HG02943 (cell line): Measurements from ENCODE around the gene CNN2.

Source experiments
- ATAC-seq: cut with Tn5 transposase; IDR thresholded peaks from one replicate; pipeline ENCODE4 v1.9.1; 2021; ENCODE audit warnings: mild to moderate bottlenecking, low read depth, moderate library complexity; ENCODE audit not compliant: unreplicated experiment

Gene CNN2

GRCh38 chr19:1046836-1047695, 20.7 kb downstream of the CNN2 start:
- ATAC-seq: no peak

DNA sequence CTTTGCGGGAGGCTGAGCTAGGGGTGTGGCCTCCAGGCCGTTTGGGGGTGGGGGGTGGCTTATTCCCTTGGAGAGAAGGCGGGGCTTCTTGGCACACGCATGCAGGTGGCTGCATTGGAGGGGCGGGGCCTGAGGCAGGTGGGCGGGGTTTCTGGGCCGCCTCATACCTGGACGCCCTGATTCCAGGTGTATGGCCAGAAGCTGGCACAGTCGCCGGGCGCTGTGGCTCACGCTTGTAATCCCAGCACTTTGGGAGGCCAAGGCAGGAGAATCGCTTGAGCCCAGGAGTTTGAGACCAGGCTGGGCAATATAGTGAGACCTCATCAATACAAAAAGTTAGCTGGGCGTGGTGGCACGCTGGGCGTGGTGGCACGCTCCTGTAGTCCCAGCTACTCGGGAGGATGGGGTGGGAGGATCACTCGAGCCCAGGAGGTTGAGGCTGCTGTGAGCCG, 21.3 kb downstream of the CNN2 start:
- ATAC-seq: no peak

DNA sequence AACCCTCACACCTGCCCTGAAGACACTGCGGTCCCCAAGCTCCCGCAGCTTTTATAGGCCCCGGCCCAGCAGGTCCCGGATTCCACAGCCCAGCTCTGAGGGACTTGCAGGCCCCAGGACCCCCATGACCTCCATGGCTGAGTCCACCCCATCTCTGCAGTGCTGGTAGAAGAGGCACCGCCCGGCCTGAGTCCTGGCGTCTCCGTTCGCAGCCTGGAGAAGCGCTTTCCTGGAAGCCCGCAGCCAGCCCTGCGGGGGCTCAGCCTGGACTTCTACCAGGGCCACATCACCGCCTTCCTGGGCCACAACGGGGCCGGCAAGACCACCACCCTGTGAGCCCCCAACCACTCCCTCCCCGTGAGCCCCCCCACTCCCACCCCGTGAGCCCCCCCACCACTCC, 22.7 kb downstream of the CNN2 start:
- no peak for ATAC-seq

GRCh38 chr19:1049800-1050199, 23.4 kb downstream of the CNN2 start:
- ATAC-seq: no peak

DNA sequence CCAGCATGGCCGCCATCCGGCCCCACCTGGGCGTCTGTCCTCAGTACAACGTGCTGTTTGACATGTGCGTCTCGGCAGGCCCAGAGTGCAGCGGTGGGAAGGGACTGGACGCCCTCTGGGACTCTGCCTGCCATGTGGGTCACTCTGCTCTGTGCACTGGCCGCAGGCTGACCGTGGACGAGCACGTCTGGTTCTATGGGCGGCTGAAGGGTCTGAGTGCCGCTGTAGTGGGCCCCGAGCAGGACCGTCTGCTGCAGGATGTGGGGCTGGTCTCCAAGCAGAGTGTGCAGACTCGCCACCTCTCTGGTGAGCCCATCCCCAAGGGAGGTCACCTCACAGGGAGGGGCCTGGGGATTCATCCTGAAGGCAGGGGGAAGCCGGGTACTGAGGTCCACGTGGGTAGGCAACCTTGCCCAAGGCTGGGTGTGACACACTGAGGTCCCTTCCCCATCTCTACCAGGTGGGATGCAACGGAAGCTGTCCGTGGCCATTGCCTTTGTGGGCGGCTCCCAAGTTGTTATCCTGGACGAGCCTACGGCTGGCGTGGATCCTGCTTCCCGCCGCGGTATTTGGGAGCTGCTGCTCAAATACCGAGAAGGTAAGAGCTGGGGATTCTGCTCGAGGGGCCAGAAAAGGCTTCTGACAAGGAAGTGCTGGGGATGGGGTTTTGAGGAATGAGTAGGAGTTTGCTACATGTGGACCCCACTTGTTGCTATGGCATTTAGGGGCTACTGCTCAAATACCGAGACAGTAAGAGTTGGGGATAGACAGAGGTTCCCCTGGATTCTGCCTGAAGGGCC, 24.8 kb downstream of the CNN2 start:
- ATAC-seq: no peak

DNA sequence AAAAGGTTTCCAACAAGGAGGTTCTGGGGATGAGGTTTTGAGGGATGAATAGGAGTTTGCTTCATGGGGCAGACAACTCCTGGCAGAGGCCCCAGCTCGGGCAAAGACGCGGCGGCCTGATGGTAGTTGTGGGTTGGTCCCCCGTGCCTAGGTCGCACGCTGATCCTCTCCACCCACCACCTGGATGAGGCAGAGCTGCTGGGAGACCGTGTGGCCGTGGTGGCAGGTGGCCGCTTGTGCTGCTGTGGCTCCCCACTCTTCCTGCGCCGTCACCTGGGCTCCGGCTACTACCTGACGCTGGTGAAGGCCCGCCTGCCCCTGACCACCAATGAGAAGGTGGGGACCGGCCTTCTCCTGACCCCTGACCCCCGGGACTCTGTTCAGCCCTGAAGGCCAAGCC, 25.4 kb downstream of the CNN2 start:
- ATAC-seq: no peak

- no peak for ATAC-seq
Observed at GRCh38 chr19:1052349-1052975, 26.1 kb downstream of the CNN2 start.

DNA sequence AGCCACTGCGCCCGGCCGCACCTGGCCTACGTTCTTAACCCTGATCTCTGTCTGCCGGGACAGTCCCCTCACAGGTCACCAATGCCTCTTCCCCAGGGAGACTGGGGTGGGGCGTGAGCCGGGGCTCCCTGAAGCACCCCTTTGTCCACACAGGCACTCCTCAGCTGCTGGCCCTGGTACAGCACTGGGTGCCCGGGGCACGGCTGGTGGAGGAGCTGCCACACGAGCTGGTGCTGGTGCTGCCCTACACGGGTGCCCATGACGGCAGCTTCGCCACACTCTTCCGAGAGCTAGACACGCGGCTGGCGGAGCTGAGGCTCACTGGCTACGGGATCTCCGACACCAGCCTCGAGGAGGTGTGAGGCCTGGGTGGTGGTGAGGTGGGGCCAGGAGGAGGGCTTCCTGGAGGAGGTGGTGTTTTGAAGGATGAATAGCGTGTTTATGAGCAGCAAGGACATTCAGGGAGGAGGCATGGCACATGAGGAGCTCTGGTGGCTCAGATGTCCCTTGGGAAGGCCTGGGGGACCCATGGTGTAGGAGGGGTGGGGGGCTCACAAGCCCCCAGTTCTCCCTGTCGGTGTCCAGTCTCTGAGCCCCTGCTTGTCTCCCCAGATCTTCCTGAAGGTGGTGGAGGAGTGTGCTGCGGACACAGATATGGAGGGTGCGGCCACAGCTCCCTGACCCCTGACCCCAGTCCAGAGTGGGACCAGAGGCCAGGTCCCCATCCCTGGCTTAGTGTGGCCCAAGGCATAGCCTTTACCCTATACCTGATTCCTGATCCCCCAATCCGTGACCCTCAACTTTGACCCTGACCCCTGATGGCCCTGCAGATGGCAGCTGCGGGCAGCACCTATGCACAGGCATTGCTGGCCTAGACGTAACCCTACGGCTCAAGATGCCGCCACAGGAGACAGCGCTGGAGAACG, 27.0 kb downstream of the CNN2 start:
- ATAC-seq: no peak

GRCh38 chr19:1054102-1055027, 28.0 kb downstream of the CNN2 start:
- no peak for ATAC-seq

GRCh38 chr19:1055028-1055425, 28.6 kb downstream of the CNN2 start:
- no peak for ATAC-seq

DNA sequence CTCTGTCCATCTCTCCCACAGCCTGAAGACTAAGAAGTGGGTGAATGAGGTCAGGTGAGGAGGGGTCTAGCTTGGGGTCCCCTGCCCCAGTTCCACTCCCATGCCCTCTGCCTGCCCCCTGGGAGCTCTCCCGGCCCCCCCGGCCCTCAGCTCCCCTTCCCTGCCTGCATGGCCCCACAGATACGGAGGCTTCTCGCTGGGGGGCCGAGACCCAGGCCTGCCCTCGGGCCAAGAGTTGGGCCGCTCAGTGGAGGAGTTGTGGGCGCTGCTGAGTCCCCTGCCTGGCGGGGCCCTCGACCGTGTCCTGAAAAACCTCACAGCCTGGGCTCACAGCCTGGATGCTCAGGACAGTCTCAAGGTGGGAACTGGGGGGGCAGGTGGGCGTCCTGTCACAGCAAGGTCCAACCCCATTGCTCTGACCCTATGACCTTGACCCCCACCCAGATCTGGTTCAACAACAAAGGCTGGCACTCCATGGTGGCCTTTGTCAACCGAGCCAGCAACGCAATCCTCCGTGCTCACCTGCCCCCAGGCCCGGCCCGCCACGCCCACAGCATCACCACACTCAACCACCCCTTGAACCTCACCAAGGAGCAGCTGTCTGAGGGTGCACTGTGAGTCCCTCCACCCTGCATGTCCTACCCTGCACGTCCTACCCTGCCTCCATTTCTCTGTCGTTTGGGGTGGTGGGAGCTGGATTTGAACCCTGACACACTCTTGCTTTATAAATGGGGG, 29.6 kb downstream of the CNN2 start:
- ATAC-seq: no peak

DNA sequence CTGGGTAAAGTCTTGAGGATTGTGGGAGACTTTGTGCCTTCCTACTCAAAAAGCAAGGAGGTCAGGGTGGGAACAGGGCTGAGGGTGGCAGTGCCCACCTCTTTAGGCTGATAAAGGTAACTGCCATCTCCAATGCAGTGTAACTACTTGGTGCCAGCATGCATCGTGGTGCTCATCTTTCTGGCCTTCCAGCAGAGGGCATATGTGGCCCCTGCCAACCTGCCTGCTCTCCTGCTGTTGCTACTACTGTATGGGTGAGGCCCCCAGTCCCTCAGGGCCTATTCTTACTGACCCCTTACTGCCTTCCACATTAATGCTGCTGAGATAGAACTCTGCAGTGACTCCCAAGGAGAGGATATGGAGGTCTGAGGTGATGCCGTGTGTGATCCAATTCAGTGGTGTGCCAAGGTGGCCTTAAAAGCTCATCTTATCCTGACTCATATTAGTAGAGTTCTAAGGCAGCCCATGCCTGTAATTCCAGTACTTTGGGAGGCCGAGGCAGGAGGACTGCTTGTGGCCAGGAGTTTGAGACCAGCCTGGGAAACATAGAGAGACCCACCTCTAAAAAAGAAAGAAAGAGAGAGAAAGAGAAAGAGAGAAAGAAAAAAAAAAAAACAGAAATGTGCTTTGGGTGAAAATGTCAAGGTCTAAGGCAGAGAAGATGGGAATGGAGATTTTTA, 30.9 kb downstream of the CNN2 start:
- no peak for ATAC-seq

DNA sequence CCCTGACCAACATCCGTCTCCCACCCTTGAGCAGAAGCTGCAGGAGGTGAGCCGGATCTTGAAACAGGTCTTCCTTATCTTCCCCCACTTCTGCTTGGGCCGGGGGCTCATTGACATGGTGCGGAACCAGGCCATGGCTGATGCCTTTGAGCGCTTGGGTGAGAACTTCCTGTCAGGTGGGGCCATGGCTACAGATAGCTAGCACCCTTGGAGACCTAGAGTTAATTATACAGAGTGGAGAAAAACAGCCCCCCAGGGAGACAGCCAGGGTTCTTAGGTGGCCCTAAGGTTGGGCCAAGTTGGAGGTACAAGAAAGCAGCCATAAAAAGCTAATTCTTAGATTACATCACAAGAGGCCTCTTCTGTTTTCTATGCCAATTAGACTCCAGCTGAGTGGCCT, 31.7 kb downstream of the CNN2 start:
- no peak for ATAC-seq

DNA sequence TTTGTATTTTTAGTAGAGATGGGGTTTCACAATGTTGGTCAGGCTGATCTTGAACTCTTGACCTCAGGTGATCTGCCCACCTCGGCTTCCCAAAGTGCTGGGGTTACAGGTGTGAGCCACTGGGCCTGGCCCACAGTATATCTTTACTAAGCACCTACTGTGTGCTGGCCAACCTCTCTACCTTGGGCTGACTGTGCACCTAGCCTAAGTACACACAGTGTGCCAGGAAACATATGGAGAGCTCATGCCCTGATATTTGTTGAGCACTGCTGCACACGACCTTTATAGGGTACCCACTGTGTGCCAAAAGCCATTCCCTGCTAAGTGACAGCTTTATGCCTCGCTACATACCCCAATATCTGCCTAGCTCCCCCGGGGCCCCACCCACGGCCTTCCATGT, 34.3 kb downstream of the CNN2 start:
- no peak for ATAC-seq

- no peak for ATAC-seq
Observed at GRCh38 chr19:1061987-1062386, 35.6 kb downstream of the CNN2 start.

DNA sequence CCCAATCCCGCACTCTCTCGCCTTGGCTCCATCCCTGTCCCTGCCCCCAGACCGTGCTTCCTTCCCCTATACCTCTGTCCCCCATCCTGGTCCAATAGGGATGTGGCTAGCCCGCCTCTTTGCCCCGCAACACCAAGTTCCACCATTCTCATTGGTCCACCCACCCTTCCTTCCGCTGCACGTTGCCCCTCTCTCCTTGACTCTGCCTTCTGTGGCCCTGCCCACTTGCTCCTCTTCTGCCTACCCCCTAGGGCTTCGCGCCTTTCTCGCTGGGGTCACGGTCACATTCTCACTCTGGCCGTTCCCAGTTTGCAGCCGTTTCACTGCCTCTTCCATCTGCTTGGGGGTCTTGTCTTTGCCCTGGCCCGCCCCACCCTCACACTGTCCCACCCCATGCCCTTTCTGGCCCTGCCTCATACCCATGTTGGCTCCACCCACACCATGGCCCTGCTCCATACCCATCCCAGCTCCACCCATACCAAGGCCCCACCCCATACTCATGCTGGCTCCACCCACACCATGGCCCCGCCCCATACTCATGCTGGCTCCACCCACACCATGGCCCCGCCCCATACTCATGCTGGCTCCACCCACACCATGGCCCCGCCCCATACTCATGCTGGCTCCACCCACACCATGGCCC, 36.1 kb downstream of the CNN2 start:
- no peak for ATAC-seq
